Measurements from ENCODE around the gene STX1A. TPM values are rescaled to one million over a fixed set of nuclear protein-coding genes. Genes with fewer than 3 reads are reported as not detected.
A peak's percentile ranks its signal among the peaks of the same experiment; 100 is the strongest.

The STX1A gene
- total and polyA plus RNA-seq, 2 of the 4 experiments (the other 2 are of a cell fraction): 9.3 to 22.0 TPM

DNA sequence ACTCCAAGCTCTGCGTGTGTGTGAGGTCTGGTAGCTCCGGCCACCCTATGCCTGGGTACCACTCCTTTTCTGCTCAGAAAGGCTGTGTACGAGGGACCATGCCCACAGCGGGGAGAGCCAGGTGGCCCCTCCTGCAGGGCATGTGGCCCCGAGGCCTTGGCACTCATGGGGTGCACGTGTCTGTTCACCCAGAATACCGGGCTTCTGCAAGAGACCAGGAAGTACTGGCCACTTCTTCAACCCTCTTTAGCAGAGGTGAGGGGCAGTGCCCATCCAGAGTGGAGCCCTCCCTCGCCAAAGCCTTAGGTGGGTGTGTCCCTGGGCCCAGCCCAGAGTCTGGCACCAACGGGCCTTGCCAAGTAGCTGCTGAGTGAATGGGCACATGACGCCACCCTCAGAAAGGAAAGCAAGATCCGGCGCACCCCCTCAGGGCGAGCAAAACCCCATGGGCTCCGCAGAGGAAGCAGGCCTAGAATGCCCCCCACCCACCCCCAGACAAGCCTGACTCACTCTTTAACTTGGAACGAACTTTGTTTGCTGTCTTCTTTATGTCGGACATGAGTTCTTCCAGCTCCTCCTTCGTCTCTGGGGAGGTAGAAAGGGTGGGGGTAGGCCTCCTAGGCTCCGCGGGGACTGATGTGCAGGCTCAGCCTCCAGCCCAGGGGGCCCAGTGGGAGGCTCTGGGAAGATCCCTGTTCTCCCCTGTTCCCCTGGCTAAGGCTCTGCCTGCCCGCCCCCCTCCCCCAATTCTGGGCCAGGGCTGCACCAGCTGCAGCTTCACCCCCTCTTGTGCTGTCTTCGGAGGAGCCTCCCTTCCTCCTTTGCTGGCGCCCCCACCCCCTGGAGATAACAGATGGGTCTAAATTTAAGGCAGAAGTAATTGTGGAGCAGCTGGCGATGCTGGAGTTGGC is 14.6 kb downstream of the STX1A start:
- WGBS, 2 experiments (ENCODE audit: extremely low coverage in 2 of 2, insufficient read length in 1 of 2): 78% methylated on average over 7 of the region's 23 CpGs; no CpG with 5 or more reads in 1 of the 2 experiments
- dilution Hi-C loops (cut with HindIII; ENCODE audit: low sequenced_read_pairs, unreplicated experiment): no loop called here
- no peak for TF ChIP-seq RAD21 (IDR thresholded peaks at IDR 0.05; ENCODE audit: low read length)
- TF ChIP-seq CHD1 (IDR thresholded peaks at IDR 0.05; ENCODE audit: low read depth, low read length): no peak
- no peak for TF ChIP-seq RCOR1 (IDR thresholded peaks at IDR 0.05; ENCODE audit: insufficient replicate concordance, low read length)
- TF ChIP-seq MXI1 (IDR thresholded peaks at IDR 0.05; ENCODE audit: borderline replicate concordance, low read depth, low read length): no peak
- TF ChIP-seq RFX5 (IDR thresholded peaks at IDR 0.05; ENCODE audit: low read depth, low read length): no peak
- TF ChIP-seq BHLHE40 (IDR thresholded peaks at IDR 0.05; ENCODE audit: low read depth, low read length): no peak
- TF ChIP-seq, protein P1, sequence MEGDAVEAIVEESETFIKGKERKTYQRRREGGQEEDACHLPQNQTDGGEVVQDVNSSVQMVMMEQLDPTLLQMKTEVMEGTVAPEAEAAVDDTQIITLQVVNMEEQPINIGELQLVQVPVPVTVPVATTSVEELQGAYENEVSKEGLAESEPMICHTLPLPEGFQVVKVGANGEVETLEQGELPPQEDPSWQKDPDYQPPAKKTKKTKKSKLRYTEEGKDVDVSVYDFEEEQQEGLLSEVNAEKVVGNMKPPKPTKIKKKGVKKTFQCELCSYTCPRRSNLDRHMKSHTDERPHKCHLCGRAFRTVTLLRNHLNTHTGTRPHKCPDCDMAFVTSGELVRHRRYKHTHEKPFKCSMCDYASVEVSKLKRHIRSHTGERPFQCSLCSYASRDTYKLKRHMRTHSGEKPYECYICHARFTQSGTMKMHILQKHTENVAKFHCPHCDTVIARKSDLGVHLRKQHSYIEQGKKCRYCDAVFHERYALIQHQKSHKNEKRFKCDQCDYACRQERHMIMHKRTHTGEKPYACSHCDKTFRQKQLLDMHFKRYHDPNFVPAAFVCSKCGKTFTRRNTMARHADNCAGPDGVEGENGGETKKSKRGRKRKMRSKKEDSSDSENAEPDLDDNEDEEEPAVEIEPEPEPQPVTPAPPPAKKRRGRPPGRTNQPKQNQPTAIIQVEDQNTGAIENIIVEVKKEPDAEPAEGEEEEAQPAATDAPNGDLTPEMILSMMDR (conservative IDR thresholded peaks at IDR 0.05; ENCODE audit: low read depth, low read length): no peak
- no peak for TF ChIP-seq MAFK (IDR thresholded peaks at IDR 0.05; ENCODE audit: low read depth, low read length)
- no peak for TF ChIP-seq POLR2A (IDR thresholded peaks at IDR 0.05; ENCODE audit: low read depth, low read length)
- TF ChIP-seq USF2 (IDR thresholded peaks at IDR 0.05; ENCODE audit: low read depth, low read length): no peak
- no peak for TF ChIP-seq FOS (IDR thresholded peaks at IDR 0.05; ENCODE audit: low read depth, low read length)
- TF ChIP-seq ELK1 (IDR thresholded peaks at IDR 0.05; ENCODE audit: borderline replicate concordance, low read depth, low read length): no peak
- no peak for TF ChIP-seq MAZ (IDR thresholded peaks at IDR 0.05; ENCODE audit: borderline replicate concordance, low read depth, low read length)
- TF ChIP-seq SMC3 (IDR thresholded peaks at IDR 0.05; ENCODE audit: low read depth, low read length): no peak

More for the DNA sequence above, 14.6 kb downstream of the STX1A start:
- Histone ChIP-seq H2BK20ac (ENCODE audit: low read depth, low read length) (no peak overlapping the region), H2AK5ac (ENCODE audit: low read depth, low read length) (peak overlapping the region; percentile 23; the same call in 1 of the 2 replicates), H2BK5ac (ENCODE audit: low read depth, low read length, poor library complexity, severe bottlenecking) (no peak overlapping the region), H4K5ac (ENCODE audit: low read depth, low read length) (no peak overlapping the region), H3K18ac (ENCODE audit: low read depth, low read length) (no peak overlapping the region), H3K27me3 (ENCODE audit: control insufficient read depth, insufficient read depth, low read length) (no peaks in the 10 kb centered on the region), H3K9ac (ENCODE audit: low read depth, low read length) (no peak overlapping the region), H3K4me2 (ENCODE audit: low read depth, low read length) (no peak overlapping the region), H3K9me3 (ENCODE audit: control insufficient read depth, insufficient read depth, low read length) (no peaks in the 10 kb centered on the region), H3K56ac (ENCODE audit: extremely low read depth, insufficient read depth, low read length) (no peak overlapping the region), H3K27ac (ENCODE audit: insufficient read depth, low read length) (no peak overlapping the region), H3K36me3 (ENCODE audit: control insufficient read depth, insufficient read depth, low read length) (peaks cover 41% of the 10 kb centered on the region), H2BK15ac (ENCODE audit: low read depth, low read length) (no peak overlapping the region), H4K91ac (ENCODE audit: insufficient read depth, low read depth, low read length) (no peak overlapping the region), H3K79me1 (ENCODE audit: low read depth in 1 of 2, low read length in 2 of 2) (peaks cover 11 to 47% of the 10 kb centered on the region in 2 experiments; a peak in 3 of 4 replicates), H3K4me1 (ENCODE audit: control insufficient read depth, insufficient read depth, low read length) (peaks cover 8% of the 10 kb centered on the region), H3K23ac (ENCODE audit: low read depth, low read length) (peak overlapping the region; percentile 49; the same call in 1 of the 2 replicates), H3K14ac (replicated peaks; ENCODE audit: low read depth, low read length) (no peak overlapping the region), H3K4me3 (ENCODE audit: insufficient read depth, low read depth, low read length) (no peak overlapping the region), H2AFZ (replicated peaks; ENCODE audit: low read length, poor library complexity) (peak overlapping the region; percentile 48), H4K8ac (ENCODE audit: low read depth in 2 of 2, low read length in 2 of 2) (no peak overlapping the region), H2AK9ac (replicated peaks; ENCODE audit: low read depth, low read length, poor library complexity) (peak overlapping the region; percentile 70), H3K4ac (ENCODE audit: low read depth, low read length) (no peak overlapping the region; the same call in 1 of the 2 replicates), H2BK120ac (ENCODE audit: low read depth, low read length) (no peak overlapping the region), H3K9me1 (ENCODE audit: insufficient read depth, low read length) (0 out of 2 replicates have a peak, but pooled peaks cover 9% of the 10 kb centered on the region), H4K20me1 (ENCODE audit: insufficient read depth, low read length) (peaks cover 63% of the 10 kb centered on the region)
- in situ Hi-C loops (cut with MboI; ENCODE audit: low sequenced_read_pairs) (no loop called here), intact Hi-C loops (cut with micrococcal nuclease) (no loop called here)
- DNase-seq (peak; percentile 44), ATAC-seq (ENCODE audit: low read depth) (peak; percentile 21; the same call in 1 of the 2 replicates)
- no TSS peak for BruUV-seq (replicated peaks)
- ChIA-PET CTCF (no interaction called here), POLR2A (ENCODE audit: unreplicated experiment) (interaction anchor here (0.6 kb wide), 1 partner anchor 184 kb away, joined by 7 read pairs; no protein-coding TSS in a partner anchor)
